HEK293T (cell line): ENCODE results near the gene HSPB9.

Source experiments
- FOXM1 ChIP-seq: fragments of 450-650 bp; IDR thresholded peaks from 2 replicates; pipeline ENCODE4 v1.6.1; 2017; ENCODE audit warnings: mild to moderate bottlenecking, borderline replicate concordance
- L3MBTL2 ChIP-seq: fragments of 450-650 bp; conservative IDR thresholded peaks from 2 replicates; pipeline ENCODE4 v1.6.1; 2016; ENCODE audit warnings: mild to moderate bottlenecking
- SP1 ChIP-seq: fragments of 450-650 bp; IDR thresholded peaks from 2 replicates; pipeline ENCODE4 v1.6.1; 2017

DNA sequence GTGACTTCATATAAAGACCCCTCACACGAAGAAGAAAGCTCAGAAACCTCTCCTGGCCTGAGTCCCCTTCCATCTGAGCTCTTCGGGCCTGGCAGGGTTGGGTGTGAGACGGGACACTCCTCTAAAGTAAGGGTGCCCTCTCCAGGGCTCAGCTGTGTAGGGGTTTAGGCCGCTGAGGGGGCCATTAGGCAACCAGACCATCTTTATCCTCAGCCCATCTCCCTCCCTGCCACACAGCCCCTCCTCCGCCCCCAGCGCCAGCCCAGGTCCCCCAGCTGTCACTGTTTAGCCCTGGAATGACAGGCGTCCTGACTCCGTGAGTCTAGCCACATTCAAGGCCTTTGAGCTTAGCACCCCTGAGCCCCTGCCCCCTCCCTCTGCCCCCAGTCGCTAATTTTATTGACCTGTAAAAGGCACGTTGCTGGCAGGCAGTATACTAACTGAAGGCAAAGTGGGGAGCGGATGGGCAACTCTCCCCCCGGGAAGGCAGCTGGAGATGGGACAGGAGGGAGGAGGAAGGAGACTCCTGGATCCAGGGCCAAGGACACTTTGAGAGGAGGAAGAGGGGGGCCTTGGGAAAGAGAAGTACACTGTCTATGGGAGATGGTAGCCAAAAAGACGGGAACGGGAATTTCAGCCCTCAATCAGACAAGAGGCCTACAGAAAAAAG lies 23.7 kb upstream of the HSPB9 start:
- no peak for TF ChIP-seq SP1
- TF ChIP-seq L3MBTL2 = no peak
- no peak for TF ChIP-seq FOXM1
